ENCODE data around the gene CGB3.
"Not testable (repeated sequence)": the region's sequence is repeated elsewhere in the genome, so short reads cannot be mapped to it uniquely, and the experiment has no call there.

GRCh38 chr19:49038557-49039276, 14.6 kb upstream of the CGB3 start:
- not testable (repeated sequence) for TF ChIP-seq CTCF, POLR2A, EP300 (IDR thresholded peaks at IDR 0.05)

Data from tibial nerve (tissue), 4 donors.